HG03460 (cell line): ENCODE data around the gene LIMS1.
"Not testable (repeated sequence)": the region's sequence is repeated elsewhere in the genome, so short reads cannot be mapped to it uniquely, and the experiment has no call there.

Source experiments
- ATAC-seq: cut with Tn5 transposase; IDR thresholded peaks from one replicate; pipeline ENCODE4 v1.9.1; 2021; ENCODE audit not compliant: unreplicated experiment

The LIMS1 gene

DNA sequence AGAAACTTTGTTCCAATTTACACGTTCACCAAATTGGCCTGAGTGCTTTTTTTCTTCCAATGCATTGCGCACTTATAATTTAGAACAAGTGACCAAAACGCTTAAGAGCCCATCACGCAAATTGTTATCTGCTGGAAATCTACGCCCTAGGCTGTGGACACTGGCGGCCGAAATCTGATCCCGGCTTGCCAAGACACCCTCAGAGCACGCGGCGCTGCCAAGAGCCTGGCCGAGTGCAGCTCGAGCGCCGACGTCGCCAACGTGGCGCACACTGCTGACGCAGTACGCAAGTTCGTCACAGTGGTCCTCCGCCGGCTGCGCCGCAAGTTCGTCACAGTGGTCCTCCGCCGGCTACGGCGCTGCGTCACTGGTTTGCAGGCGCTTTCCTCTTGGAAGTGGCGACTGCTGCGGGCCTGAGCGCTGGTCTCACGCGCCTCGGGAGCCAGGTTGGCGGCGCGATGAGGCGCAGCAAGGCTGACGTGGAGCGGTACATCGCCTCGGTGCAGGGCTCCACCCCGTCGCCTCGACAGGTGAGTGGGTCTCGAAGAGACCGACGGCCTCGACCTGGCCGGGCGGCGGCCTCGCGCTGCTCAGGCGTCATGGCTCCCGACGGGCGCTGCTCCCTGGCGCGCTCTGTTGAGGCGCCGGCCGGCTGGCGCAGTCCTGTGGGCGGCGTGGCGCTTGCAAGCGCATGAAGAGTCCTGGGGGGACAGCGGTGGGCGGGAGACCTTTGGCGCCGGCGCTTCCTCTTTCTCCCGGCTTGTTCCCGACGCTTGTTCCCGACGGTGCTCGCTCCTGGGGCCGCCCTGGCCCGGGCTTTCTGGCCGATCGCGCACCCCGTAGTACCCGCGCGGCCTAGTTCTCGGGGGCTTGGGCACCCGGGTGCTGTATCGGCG is 185.1 kb downstream of the LIMS1 start, which contains the start of gene RANBP2:
RANBP2 (plus strand) TSS at position 334 of the 896 bp plus-strand sequence; CDS start at position 459, 125 bp downstream.
- ATAC-seq = peak; percentile 99

DNA sequence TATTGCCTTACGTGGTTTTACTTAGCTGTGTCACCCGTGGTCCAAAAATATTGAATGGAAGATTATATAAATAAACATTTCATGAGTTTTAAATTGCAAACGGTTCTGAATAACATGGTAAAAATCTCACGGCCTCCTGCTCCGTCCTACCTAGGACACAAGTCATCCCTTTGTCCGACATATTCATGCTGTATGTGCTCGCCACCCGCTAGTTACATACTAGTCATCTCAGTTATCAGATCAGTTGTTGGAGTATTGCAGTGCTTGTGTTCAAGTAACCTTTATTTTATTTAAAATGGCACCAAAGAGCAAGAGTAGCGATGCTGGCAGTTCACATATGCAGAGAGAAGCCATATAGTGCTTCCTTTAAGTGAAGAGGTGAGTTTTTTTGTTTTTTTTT is 191.8 kb downstream of the LIMS1 start:
- not testable (repeated sequence) for ATAC-seq

DNA sequence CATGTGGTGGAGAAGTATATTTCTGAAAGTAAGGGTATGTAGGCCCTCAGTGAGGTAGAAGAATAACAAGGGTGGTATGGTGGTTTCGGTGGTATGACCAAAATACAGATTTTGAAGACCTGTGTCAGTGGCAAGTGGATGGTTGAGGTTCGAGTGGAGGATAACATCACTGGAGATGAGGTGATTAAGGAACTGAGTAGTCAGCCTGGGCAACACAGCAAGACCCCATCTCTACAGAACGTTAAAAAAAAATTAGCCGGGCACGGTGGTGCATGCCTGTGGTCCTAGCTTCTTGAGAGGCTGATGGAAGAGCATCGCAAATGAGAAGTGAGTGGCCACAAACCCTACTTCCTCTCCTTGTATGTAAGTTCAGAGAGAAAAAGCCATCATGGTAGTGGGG is 200.4 kb downstream of the LIMS1 start:
- not testable (repeated sequence) for ATAC-seq
